HUES48 (cell line): ENCODE data around the gene CARM1.

ENCODE experiments used
- H3K27ac ChIP-seq: one replicate; pipeline ENCODE4 v1.7.0; 2013; ENCODE audit warnings: low read depth, low read length, inconsistent platforms
- H3K27me3 ChIP-seq: 2 replicates; pipeline ENCODE4 v1.6.1; 2013; ENCODE audit warnings: mild to moderate bottlenecking, low read length; ENCODE audit not compliant: control insufficient read depth, insufficient read depth
- H3K36me3 ChIP-seq: 2 replicates; pipeline ENCODE4 v1.6.1; 2013; ENCODE audit warnings: low read length; ENCODE audit not compliant: control insufficient read depth, insufficient read depth
- H3K4me1 ChIP-seq: 2 replicates; pipeline ENCODE4 v1.6.1; 2013; ENCODE audit warnings: mild to moderate bottlenecking, low read length; ENCODE audit not compliant: control insufficient read depth, insufficient read depth
- H3K4me3 ChIP-seq: 2 replicates; pipeline ENCODE4 v1.5.1; 2013; ENCODE audit warnings: mild to moderate bottlenecking, low read depth, low read length
- H3K9ac ChIP-seq: 2 replicates; pipeline ENCODE4 v1.6.1; 2013; ENCODE audit warnings: mild to moderate bottlenecking, low read depth, low read length, moderate library complexity
- H3K9me3 ChIP-seq: 2 replicates; pipeline ENCODE4 v1.6.1; 2013; ENCODE audit warnings: low read length; ENCODE audit not compliant: control insufficient read depth, insufficient read depth

The CARM1 gene

GRCh38 chr19:10878253-10878652 is 6.9 kb downstream of the CARM1 start:
- H3K9me3 ChIP-seq: no peaks in the 10 kb centered on the region
- H3K36me3 ChIP-seq: peaks cover 4% of the 10 kb centered on the region; the same call in 1 of the 2 replicates
- H3K9ac ChIP-seq: 0 out of 2 replicates have a peak overlapping the region, but pooled peaks have one; percentile 1
- H3K27me3 ChIP-seq: no peaks in the 10 kb centered on the region
- no peak overlapping the region for H3K4me3 ChIP-seq
- H3K27ac ChIP-seq: peak overlapping the region; percentile 16
- peaks cover 31% of the 10 kb centered on the region for H3K4me1 ChIP-seq

DNA sequence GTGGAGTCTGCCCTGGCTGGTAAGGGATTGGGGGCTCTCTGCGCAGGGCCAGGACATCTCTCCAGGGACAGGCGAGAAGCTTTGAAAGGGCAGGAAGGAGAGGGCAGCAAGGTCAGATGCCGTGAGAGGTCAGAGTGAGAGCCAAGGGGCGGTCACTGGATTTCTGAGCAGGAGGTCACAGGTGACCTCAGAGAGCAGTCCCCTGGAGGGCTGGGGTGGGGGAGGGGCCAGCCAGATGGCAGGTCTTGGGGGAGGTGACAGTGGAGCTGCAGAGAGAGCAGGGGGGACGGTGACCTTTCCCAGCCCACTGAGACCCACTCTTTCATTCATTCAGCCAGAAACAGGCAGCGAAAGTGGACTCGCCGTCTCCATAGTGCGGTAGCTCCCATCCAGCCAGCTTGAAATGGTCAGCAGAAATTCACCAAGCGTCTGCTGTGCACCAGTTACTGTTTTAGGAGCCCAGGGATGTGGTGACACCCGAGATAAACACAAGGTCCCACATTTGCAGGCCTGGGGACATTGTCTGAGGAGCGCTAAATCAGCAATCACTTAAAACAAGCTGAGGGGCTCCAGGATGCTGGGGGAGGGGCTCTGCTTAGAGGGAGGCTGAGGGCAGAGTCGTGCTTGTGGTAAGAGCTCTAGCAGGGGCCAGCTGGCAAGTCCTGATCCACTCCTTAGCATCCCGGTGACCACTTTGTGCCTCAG is 10.2 kb downstream of the CARM1 start:
- Histone ChIP-seq H3K27ac (peak overlapping the region; percentile 63), H3K27me3 (no peaks in the 10 kb centered on the region)

DNA sequence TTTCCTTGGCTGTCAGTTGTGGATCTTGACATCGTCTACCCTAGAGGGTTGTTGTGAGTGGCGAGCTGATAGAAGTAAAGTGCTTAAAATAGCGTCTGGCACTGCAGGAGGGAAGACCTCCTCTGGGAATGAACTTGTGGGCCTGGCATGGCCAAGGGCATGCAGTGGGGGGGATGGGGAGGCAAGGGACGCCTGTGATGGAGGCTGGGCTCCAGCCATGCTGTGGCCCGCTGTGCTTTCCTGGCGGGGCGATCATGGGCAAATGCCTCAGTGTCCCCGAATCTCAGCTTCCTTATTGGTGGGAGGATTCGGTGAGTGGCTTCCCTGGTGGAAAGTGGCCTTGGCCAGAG is 10.7 kb downstream of the CARM1 start:
- no peaks in the 10 kb centered on the region for H3K9me3 ChIP-seq
- no peak overlapping the region for H3K9ac ChIP-seq
- peak overlapping the region; percentile 63 for H3K27ac ChIP-seq
- H3K27me3 ChIP-seq: no peaks in the 10 kb centered on the region
- peak overlapping the region; percentile 35 for H3K4me3 ChIP-seq
- H3K4me1 ChIP-seq: peaks cover 45% of the 10 kb centered on the region
- H3K36me3 ChIP-seq: no peaks in the 10 kb centered on the region

More for the DNA sequence above, 10.2 kb downstream of the CARM1 start:
- H3K9me3 ChIP-seq: no peaks in the 10 kb centered on the region
- peaks cover 42% of the 10 kb centered on the region for H3K4me1 ChIP-seq
- H3K9ac ChIP-seq: no peak overlapping the region; the same call in none of the 2 replicates
- H3K4me3 ChIP-seq: peak overlapping the region; percentile 35
- no peaks in the 10 kb centered on the region for H3K36me3 ChIP-seq

DNA sequence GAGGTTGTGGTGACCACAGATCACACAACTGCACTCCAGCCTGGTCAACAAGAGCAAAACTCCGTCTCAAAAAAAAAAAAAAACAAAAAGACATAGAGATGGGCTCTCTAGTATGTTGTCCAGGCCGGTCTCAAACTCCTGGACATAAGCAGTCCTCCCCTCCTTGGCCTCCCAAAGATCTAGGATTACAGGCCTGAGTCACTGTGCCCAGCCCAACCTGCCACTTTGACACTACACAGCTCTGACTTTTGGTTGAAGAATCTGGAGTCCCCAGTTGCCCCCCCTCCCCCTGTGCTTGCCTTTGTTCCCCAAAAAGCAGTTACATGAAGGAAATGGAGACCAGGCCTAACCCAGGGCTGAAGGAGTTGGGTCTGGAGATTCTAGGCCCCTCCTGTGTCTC is 12.9 kb downstream of the CARM1 start:
- Histone ChIP-seq H3K4me1 (peaks cover 59% of the 10 kb centered on the region), H3K27ac (no peak overlapping the region), H3K4me3 (no peak overlapping the region), H3K9ac (no peak overlapping the region), H3K36me3 (no peaks in the 10 kb centered on the region), H3K9me3 (no peaks in the 10 kb centered on the region), H3K27me3 (no peaks in the 10 kb centered on the region)

GRCh38 chr19:10885201-10886169 is 14.1 kb downstream of the CARM1 start:
- Histone ChIP-seq H3K9me3 (no peaks in the 10 kb centered on the region), H3K9ac (no peak overlapping the region), H3K36me3 (no peaks in the 10 kb centered on the region), H3K27ac (peak overlapping the region; percentile 57), H3K27me3 (no peaks in the 10 kb centered on the region), H3K4me1 (peaks cover 51% of the 10 kb centered on the region), H3K4me3 (no peak overlapping the region)

GRCh38 chr19:10887616-10888367 is 16.4 kb downstream of the CARM1 start:
- peaks cover 52% of the 10 kb centered on the region for H3K4me1 ChIP-seq
- peak overlapping the region; percentile 10; the same call in 1 of the 2 replicates for H3K4me3 ChIP-seq
- H3K27ac ChIP-seq: peak overlapping the region; percentile 94
- no peaks in the 10 kb centered on the region for H3K9me3 ChIP-seq
- H3K9ac ChIP-seq: no peak overlapping the region; the same call in 1 of the 2 replicates
- H3K27me3 ChIP-seq: no peaks in the 10 kb centered on the region
- H3K36me3 ChIP-seq: no peaks in the 10 kb centered on the region

- Histone ChIP-seq H3K4me3 (peak overlapping the region; percentile 10; the same call in 1 of the 2 replicates), H3K36me3 (no peaks in the 10 kb centered on the region), H3K27me3 (no peaks in the 10 kb centered on the region), H3K9me3 (no peaks in the 10 kb centered on the region), H3K27ac (peak overlapping the region; percentile 94), H3K9ac (no peak overlapping the region; the same call in 1 of the 2 replicates), H3K4me1 (peaks cover 52% of the 10 kb centered on the region)
Measured at GRCh38 chr19:10888421-10888866, 17.1 kb downstream of the CARM1 start.

DNA sequence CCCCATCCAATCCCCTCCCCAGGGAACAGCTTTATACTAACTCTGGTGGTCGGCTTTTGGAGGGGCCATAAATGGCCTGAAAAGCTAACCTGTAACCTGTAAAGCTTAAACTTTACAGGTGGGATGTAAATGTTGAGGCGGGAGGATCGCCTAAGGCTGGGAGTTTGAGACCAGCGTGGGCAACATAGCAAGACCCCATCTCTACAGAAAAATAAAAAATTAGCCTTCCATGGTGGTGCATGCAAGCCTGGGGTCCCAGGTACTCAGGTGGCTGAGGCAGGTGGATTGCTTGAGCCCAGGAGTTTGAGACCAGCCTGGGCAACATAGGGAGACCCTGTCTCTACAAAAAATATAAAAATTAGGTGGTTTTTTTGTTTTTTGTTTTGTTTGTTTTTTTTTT is 18.5 kb downstream of the CARM1 start:
- H3K4me3 ChIP-seq: no peak overlapping the region
- H3K27me3 ChIP-seq: no peaks in the 10 kb centered on the region
- peaks cover 62% of the 10 kb centered on the region for H3K4me1 ChIP-seq
- no peaks in the 10 kb centered on the region for H3K9me3 ChIP-seq
- H3K9ac ChIP-seq: no peak overlapping the region
- H3K36me3 ChIP-seq: no peaks in the 10 kb centered on the region
- no peak overlapping the region for H3K27ac ChIP-seq

GRCh38 chr19:10891405-10892086 is 20.2 kb downstream of the CARM1 start:
- Histone ChIP-seq H3K4me1 (peaks cover 56% of the 10 kb centered on the region), H3K27me3 (no peaks in the 10 kb centered on the region), H3K36me3 (no peaks in the 10 kb centered on the region), H3K9me3 (no peaks in the 10 kb centered on the region), H3K4me3 (no peak overlapping the region), H3K9ac (no peak overlapping the region), H3K27ac (peak overlapping the region; percentile 78)

- Histone ChIP-seq H3K9me3 (no peaks in the 10 kb centered on the region), H3K36me3 (no peaks in the 10 kb centered on the region), H3K4me1 (peaks cover 58% of the 10 kb centered on the region), H3K4me3 (no peak overlapping the region), H3K27ac (peak overlapping the region; percentile 58), H3K9ac (no peak overlapping the region), H3K27me3 (no peaks in the 10 kb centered on the region)
Measured at GRCh38 chr19:10892256-10892655, 20.9 kb downstream of the CARM1 start.
